ENCODE measurements around the gene FMN2. TPM values are rescaled to one million over a fixed set of nuclear protein-coding genes. Genes with fewer than 3 reads are reported as not detected.

FMN2 gene
- total and polyA plus RNA-seq, 9 donors, result 0.24 to 0.81 (median 0.39) TPM

DNA sequence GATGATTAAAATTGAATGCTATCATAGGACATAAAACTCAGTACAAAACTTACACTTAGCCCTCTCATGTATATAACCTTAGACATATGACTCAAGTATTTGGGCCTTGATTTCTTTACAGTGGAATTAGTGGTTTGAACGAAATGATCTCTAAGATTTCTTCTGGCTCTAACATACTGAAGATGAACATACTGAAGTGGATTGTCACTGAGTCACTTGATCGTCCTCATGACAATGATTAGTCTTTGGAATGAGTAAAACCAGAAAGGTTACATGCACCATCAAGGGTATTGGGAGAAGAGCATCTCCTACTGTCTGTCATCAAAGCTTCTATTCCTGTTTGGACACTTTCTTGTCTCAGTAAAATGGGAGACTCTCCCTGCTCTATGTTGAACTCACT lies 17.4 kb downstream of the FMN2 start:
- no peak overlapping the region for H3K4me3 ChIP-seq (ENCODE audit: low read length)
- no peaks in the 10 kb centered on the region for H3K36me3 ChIP-seq (ENCODE audit: control insufficient read depth, insufficient read depth, low read length)
- no peak for DNase-seq
- no peaks in the 10 kb centered on the region for H3K9me3 ChIP-seq (replicated peaks; ENCODE audit: control insufficient read depth, low read depth, low read length)
- H3K4me1 ChIP-seq (ENCODE audit: control insufficient read depth, insufficient read depth, low read length), result no peaks in the 10 kb centered on the region
- no peak overlapping the region for H3K27ac ChIP-seq (ENCODE audit: low read length)
- WGBS (ENCODE audit: insufficient coverage), result no CpG with 5 or more reads among the region's 2 CpGs
- H3K27me3 ChIP-seq (ENCODE audit: control insufficient read depth, insufficient read depth, low read length), result no peaks in the 10 kb centered on the region

DNA sequence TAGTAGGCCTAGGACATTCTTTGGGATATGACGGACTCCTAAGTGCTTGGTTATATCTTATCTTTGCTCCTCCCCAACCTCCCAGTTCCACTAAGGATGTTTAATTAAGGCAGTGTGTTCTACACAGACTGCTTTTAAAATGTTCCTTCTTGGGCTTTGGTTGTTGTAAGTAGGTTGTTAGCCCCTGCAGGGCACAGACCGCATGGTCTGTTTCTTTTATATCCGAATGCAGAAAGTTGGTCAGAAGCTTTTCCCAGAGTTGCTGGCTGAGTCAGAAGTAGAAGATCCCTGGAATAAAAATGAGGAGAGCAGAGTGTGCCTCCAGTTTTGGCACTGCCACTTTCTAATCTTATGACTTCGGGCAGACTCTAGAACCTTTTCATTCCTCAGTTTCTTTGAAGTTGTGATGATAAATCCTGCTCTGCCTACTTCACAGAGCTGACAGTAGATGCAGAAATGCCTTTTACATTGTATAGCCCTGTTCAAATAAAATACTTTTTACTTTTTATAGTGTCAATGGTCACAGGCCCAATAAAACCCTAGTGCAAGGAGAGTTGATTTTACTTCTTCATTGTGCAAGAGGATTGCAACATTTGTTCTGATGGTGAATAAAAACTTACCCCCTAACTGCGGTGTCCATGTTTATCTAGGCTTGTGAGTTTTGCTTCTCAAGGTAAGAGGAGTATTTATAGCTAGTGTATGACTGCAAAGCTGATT lies 18.4 kb downstream of the FMN2 start:
- no peak for DNase-seq
- Histone ChIP-seq H3K36me3 (ENCODE audit: control insufficient read depth, insufficient read depth, low read length) (no peaks in the 10 kb centered on the region), H3K9me3 (replicated peaks; ENCODE audit: control insufficient read depth, low read depth, low read length) (no peaks in the 10 kb centered on the region), H3K27ac (ENCODE audit: low read length) (no peak overlapping the region), H3K4me3 (ENCODE audit: low read length) (no peak overlapping the region), H3K4me1 (ENCODE audit: control insufficient read depth, insufficient read depth, low read length) (no peaks in the 10 kb centered on the region), H3K27me3 (ENCODE audit: control insufficient read depth, insufficient read depth, low read length) (no peaks in the 10 kb centered on the region)
- WGBS (ENCODE audit: insufficient coverage), result 61% methylated on average over 2 of the region's 5 CpGs

DNA sequence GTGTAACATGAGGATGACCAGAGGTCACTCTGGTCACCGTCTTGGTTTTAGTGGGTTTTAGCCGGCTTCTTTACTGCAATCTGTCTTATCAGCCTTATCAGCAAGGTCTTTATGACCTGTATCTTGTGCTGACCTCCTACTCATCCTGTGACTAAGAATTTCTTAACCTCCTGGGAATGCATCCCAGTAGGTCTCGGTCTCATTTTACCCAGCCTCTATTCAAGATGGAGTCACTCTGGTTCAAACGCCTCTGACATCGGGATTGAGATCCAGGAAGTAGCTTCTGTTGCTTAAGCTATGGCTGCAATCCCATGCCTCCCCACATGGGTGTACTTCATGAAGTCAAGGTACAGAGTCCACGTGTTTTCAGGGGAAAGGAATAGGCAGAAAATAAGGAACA lies 19.9 kb downstream of the FMN2 start:
- H3K9me3 ChIP-seq (replicated peaks; ENCODE audit: control insufficient read depth, low read depth, low read length), result no peaks in the 10 kb centered on the region
- no peak overlapping the region for H3K4me3 ChIP-seq (ENCODE audit: low read length)
- DNase-seq, result no peak
- 47% methylated on average over 3 of the region's 6 CpGs for WGBS (ENCODE audit: insufficient coverage)
- no peak overlapping the region for H3K27ac ChIP-seq (ENCODE audit: low read length)
- no peaks in the 10 kb centered on the region for H3K36me3 ChIP-seq (ENCODE audit: control insufficient read depth, insufficient read depth, low read length)
- no peaks in the 10 kb centered on the region for H3K4me1 ChIP-seq (ENCODE audit: control insufficient read depth, insufficient read depth, low read length)
- no peaks in the 10 kb centered on the region for H3K27me3 ChIP-seq (ENCODE audit: control insufficient read depth, insufficient read depth, low read length)

DNA sequence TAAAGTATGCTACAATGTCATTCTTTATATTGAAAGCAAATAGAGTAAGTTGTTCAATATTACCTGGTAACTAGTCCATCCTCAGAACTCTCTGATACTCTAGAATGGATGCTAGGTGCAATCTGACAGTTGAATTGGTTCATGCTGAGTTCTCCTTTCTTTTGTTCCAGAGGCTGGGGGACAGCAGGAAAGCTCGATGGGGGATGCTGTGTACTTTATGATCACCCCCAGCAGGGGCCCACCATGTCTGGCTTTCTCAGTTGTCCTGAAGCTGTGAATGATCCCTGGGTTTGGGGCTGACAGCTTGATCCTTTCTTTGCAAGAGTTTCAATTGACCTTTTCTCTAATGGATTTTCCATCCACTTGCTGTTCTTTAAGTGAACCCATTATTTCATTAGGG lies 22.5 kb downstream of the FMN2 start:
- no peak for DNase-seq
- H3K36me3 ChIP-seq (ENCODE audit: control insufficient read depth, insufficient read depth, low read length), result no peaks in the 10 kb centered on the region
- H3K9me3 ChIP-seq (replicated peaks; ENCODE audit: control insufficient read depth, low read depth, low read length), result no peaks in the 10 kb centered on the region
- no CpG with 5 or more reads among the region's 1 CpG for WGBS (ENCODE audit: insufficient coverage)
- no peaks in the 10 kb centered on the region for H3K4me1 ChIP-seq (ENCODE audit: control insufficient read depth, insufficient read depth, low read length)
- no peaks in the 10 kb centered on the region for H3K27me3 ChIP-seq (ENCODE audit: control insufficient read depth, insufficient read depth, low read length)
- H3K4me3 ChIP-seq (ENCODE audit: low read length), result no peak overlapping the region
- no peak overlapping the region for H3K27ac ChIP-seq (ENCODE audit: low read length)

DNA sequence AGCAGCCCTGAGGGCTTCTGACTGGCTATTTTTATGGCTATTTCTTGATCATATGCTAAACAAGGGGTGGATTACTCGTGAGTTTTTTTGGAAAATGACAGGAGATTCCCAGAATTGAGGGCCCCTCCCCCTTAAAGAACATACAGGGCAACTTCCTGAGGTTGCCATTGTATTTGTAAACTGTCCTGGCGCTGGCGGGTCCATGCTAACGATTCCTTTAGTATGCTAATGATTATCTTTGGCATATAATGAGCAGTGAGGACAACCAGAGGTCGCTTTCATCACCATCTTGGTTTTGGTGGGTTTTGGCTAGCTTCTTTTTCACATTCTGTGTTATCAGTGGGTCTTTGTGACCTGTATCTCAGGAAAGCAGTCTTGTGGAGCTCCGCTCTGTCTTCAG lies 24.1 kb downstream of the FMN2 start:
- H3K36me3 ChIP-seq (ENCODE audit: control insufficient read depth, insufficient read depth, low read length), result no peaks in the 10 kb centered on the region
- H3K4me1 ChIP-seq (ENCODE audit: control insufficient read depth, insufficient read depth, low read length), result no peaks in the 10 kb centered on the region
- no peaks in the 10 kb centered on the region for H3K27me3 ChIP-seq (ENCODE audit: control insufficient read depth, insufficient read depth, low read length)
- no peak for DNase-seq
- 100% methylated on average over 2 of the region's 6 CpGs for WGBS (ENCODE audit: insufficient coverage)
- H3K9me3 ChIP-seq (replicated peaks; ENCODE audit: control insufficient read depth, low read depth, low read length), result no peaks in the 10 kb centered on the region
- H3K27ac ChIP-seq (ENCODE audit: low read length), result no peak overlapping the region
- H3K4me3 ChIP-seq (ENCODE audit: low read length), result no peak overlapping the region

DNA sequence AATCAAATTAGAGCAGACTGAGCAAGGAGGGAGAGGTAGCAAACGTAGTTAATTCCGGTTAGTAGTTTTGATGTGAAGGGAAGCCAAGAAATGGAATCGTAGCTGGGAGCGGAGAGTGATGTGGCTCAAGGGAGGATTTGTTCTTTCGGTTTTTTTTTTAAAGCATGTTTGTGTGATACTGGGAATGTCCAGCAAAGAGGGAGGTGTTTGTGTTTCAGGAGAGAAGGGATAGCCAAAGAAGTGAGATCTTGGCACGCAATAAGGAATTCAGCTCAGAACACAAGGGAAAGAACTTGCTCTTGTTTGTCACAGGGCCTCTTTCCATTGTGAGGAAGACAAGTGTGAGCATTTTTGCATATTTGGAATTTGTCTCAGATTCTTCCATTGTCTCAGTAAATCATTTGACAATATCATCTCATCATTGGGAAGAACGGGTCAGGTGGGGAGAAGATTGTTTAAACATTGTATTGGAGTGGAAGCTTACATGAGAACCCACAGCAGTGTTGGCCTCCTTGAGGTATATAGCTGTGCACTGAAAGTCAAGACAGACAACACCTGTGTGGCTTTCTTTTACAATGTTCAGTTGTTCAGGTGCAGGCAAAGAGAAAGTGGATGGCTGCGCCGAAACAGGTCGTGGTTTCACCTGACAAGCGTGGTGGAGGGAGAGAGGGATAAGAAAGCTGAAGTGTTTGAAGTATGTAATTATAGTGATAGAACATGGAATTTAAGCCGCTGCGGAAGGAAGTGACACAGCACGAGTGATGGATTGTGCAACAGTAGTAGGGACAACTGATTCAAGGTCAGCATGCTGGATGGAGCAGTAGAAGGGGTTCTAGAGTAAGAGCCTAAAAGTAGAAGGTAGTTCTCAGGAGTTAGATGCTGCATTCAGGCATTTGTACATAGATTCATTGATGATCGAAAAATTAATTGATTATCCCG lies 25.4 kb downstream of the FMN2 start:
- Histone ChIP-seq H3K27me3 (ENCODE audit: control insufficient read depth, insufficient read depth, low read length) (no peaks in the 10 kb centered on the region), H3K9me3 (replicated peaks; ENCODE audit: control insufficient read depth, low read depth, low read length) (no peaks in the 10 kb centered on the region), H3K4me1 (ENCODE audit: control insufficient read depth, insufficient read depth, low read length) (no peaks in the 10 kb centered on the region), H3K4me3 (ENCODE audit: low read length) (no peak overlapping the region), H3K27ac (ENCODE audit: low read length) (no peak overlapping the region), H3K36me3 (ENCODE audit: control insufficient read depth, insufficient read depth, low read length) (no peaks in the 10 kb centered on the region)
- DNase-seq, result peak; percentile 73
- 64% methylated on average over 15 of the region's 16 CpGs for WGBS (ENCODE audit: insufficient coverage)

DNA sequence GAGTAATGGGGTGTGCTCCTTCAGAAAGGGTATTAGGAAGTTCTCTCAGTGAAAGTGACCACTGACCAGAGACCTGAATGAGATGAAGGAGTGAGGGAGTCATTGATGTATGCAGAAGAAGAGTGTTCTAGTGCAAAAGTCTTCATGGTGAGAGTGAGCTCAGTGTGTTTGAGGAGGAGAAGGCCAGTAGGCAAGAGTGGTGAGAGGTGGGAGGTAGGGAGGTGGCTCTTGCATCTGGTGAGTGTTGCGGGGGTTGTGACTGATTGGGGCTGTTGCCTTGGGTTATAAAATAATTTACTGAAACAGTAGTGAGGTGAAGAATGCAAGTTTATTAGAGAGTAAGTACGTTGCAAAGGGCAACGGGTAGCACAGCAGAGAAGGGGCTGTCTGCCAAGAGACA lies 26.2 kb downstream of the FMN2 start:
- DNase-seq, result no peak
- Histone ChIP-seq H3K27ac (ENCODE audit: low read length) (no peak overlapping the region), H3K36me3 (ENCODE audit: control insufficient read depth, insufficient read depth, low read length) (no peaks in the 10 kb centered on the region), H3K4me3 (ENCODE audit: low read length) (no peak overlapping the region), H3K9me3 (replicated peaks; ENCODE audit: control insufficient read depth, low read depth, low read length) (no peaks in the 10 kb centered on the region), H3K4me1 (ENCODE audit: control insufficient read depth, insufficient read depth, low read length) (peaks cover 2% of the 10 kb centered on the region), H3K27me3 (ENCODE audit: control insufficient read depth, insufficient read depth, low read length) (no peaks in the 10 kb centered on the region)
- WGBS (ENCODE audit: insufficient coverage), result 38% methylated on average over 3 of the region's 3 CpGs

DNA sequence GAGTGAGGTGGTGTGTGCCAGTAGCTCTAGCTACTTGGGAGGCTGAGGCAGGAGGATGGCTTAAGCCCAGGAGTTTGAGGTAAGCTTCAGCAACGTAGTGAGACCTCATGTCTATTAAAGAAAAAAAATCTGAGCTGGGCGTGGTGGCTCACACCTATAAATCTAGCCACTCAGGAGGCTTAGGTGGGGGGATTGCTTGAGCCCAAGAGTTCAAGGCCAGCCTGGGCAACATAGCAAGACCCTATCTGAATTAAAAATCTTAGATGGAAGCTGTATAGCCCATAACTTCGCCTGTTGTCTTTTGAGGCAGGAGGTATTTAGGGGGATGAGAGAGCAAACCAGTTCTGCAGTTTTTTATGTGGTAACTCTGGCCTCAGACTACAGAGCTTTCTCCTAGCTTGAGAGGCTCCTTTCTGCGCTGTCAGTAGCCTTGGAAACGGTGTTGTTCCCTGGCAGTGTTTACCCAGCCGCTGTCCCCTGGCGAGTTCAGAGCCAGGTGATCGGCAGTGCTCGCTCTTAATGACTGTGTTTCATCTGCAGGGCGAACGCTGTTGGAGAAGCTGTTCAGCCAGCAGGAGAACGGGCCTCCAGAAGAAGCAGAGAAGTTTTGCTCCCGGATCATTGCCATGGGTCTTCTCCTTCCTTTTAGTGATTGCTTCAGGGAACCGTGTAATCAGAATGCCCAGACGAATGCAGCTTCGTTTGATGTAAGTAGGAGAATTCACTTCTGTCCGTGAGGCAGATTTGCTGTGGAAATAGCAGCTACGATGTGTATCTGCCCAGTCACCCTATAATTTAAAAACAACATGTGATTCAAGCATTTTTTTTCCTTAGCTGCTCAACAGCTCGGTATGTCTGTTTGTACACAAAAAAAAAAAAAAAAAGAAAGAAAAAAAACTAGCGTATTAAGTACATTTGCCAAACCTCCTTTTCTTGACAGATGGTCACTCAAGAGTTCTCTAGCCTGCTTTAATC lies 31.2 kb downstream of the FMN2 start:
- H3K36me3 ChIP-seq (ENCODE audit: control insufficient read depth, insufficient read depth, low read length), result no peaks in the 10 kb centered on the region
- DNase-seq, result peak; percentile 70
- no peak overlapping the region for H3K4me3 ChIP-seq (ENCODE audit: low read length)
- no peaks in the 10 kb centered on the region for H3K9me3 ChIP-seq (replicated peaks; ENCODE audit: control insufficient read depth, low read depth, low read length)
- no peak overlapping the region for H3K27ac ChIP-seq (ENCODE audit: low read length)
- H3K4me1 ChIP-seq (ENCODE audit: control insufficient read depth, insufficient read depth, low read length), result peaks cover 2% of the 10 kb centered on the region
- WGBS (ENCODE audit: insufficient coverage), result 25% methylated on average over 8 of the region's 20 CpGs
- no peaks in the 10 kb centered on the region for H3K27me3 ChIP-seq (ENCODE audit: control insufficient read depth, insufficient read depth, low read length)

DNA sequence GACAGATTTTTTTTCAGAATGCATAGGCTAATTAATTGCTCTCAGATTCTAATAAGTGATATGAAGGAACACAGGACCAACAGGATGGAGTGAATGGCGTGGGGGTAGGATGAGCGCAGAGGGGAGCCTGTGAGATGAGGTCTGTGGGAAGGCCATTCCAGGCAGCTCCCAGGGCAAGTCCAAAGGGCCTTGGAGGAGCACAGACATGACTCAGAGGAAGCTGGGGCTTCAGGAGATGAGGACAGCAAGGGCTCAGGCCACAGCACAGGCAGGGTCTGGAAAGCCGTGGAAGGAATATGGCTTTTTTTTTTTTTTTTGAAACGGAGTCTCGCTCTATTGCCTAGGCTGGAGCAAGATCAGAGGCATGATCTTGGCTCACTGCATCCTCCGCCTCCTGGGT lies 35.1 kb downstream of the FMN2 start:
- WGBS (ENCODE audit: insufficient coverage), result 88% methylated on average over 3 of the region's 6 CpGs
- no peaks in the 10 kb centered on the region for H3K36me3 ChIP-seq (ENCODE audit: control insufficient read depth, insufficient read depth, low read length)
- H3K4me1 ChIP-seq (ENCODE audit: control insufficient read depth, insufficient read depth, low read length), result peaks cover 2% of the 10 kb centered on the region
- H3K9me3 ChIP-seq (replicated peaks; ENCODE audit: control insufficient read depth, low read depth, low read length), result no peaks in the 10 kb centered on the region
- no peak for DNase-seq
- no peak overlapping the region for H3K27ac ChIP-seq (ENCODE audit: low read length)
- H3K4me3 ChIP-seq (ENCODE audit: low read length), result no peak overlapping the region
- no peaks in the 10 kb centered on the region for H3K27me3 ChIP-seq (ENCODE audit: control insufficient read depth, insufficient read depth, low read length)

All from muscle of leg (tissue), 11 donors.